HK-2 (cell line): ENCODE data around the gene PURB.
"Not testable (repeated sequence)": the region's sequence is repeated elsewhere in the genome, so short reads cannot be mapped to it uniquely, and the experiment has no call there.

Experiments used
- DNase-seq: peaks from one replicate; pipeline ENCODE4 v3.0.0-alpha.2; 2018; ENCODE audit not compliant: unreplicated experiment

Gene PURB

DNA sequence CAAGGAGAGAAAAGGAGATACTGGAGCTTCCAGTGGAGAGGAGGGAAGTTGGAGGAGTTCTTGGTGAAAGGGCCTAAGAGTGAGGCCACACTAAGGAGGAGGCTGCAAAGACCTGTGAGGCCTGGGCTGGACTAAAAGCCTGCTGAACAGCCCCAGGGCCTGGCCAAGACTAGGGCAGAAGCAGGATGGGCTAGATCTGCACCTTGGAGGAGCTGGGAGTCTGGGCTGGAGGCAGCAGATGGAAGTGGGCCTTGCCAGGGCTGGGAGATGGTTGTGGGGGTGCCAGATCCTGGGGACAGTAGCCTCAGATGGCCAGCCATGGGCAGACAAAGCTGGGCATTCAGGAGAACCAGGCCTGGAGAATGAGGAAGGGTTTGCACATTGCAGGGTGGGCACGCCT, 6.5 kb upstream of the PURB start:
- no peak for DNase-seq

DNA sequence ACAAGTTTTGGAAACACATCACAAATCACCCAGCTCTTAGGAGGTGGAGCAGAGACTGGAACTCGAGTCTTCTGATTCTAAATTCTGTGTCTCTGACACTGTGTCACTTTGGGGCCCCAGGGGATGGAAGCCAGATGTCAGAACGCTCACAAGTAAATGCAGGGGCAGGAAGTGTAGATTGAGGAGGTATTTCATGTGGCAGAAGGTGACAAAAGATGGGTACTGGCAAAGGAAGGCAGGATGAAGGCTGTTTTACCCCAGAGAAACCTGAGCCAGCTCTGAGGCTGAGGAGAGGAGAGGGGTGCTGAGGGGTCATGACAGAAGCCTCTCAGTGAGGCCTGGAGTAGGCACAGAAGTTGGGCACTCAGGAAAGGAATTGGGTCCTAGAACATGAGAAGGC, 6.0 kb upstream of the PURB start:
- no peak for DNase-seq

DNA sequence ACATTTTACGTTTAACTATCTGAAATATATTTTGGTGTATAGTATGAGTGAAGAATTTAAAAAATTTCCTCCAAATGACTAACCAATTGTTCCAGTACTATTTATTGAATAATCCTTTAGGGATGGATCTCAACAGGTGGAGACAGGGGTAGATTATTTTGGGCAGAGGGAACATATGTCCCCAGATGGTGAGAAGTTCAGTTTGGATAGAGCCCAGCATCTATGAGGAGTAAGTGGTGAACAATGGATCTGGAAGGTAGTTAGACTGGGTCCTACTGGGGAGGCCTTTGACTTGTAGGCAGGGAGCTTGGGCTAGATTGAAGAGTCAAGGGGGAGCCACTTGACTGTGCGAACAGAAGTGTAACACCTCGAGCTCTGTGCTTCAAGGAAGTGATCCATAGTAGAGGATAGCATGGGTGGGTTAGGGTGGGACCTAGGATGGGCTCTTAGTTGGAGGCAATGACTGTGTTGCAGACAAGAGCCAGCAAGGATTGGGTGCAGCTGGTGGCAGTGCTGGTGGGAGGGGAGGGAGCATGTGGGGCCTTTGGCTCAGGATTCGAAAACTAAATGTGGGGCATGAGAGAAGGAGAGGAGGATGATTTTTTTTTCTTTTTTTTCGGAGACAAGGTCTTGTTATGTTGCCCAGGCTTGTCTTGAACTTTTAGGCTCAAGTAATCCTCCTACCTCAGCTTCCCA, 3.9 kb upstream of the PURB start:
- DNase-seq: no peak

DNA sequence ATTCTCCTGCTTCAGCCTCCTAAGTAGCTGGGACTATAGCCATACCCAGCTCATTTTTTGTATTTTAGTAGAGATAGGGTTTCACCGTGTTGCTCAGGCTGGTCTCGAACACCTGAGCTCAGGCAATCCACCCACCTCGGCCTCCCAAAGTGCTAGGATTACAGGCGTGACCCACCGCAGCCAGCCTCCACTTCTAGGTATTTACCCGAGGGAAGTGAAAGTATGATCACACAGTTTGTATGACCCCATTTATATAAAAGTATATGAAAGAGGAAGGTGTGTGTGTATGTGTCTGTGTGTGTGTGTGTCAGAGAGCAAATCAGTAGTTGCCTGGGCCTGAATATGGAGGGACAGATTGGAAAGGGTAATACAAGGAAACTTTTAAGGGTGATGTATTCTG, 2.0 kb upstream of the PURB start:
- no peak for DNase-seq

DNA sequence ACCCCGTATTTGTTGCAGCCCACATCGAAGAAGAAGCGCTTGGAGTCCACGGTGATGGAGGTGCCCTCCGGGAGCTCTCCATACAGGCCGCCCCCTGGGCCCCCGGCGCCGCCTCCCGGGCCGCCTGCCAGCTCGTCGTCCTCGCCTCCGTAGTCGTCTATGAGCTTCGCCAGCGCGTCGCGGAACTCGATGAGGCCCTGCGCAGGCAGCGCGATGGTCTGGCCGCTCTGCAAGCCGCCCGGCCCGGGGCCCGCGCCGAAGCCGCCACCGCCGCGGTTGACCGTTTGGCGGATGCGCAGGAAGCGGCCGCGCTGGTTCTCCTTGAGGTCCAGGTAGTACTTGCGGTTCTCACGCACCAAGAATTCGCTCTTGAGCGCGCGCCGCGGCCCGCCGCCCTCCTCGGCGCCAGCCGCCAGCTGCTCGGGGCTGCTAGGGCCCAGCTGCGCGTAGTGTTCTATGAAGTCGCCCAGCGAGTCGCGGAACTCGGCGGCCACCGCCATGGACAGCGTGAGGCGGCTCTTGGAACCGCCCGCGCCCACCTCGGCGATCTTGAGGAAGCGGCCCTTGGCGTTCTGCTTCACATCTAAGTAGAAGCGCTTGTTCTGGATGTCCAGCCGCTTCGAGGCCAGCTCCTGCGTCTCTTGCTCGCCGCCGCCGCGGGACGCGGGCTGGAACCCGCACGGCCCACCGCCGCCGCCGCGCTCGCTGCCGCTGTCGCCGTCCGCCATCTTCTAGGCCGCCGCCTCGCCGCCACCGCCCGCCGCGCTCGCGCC, 523 bp downstream of the PURB start:
- peak; percentile 49 for DNase-seq

DNA sequence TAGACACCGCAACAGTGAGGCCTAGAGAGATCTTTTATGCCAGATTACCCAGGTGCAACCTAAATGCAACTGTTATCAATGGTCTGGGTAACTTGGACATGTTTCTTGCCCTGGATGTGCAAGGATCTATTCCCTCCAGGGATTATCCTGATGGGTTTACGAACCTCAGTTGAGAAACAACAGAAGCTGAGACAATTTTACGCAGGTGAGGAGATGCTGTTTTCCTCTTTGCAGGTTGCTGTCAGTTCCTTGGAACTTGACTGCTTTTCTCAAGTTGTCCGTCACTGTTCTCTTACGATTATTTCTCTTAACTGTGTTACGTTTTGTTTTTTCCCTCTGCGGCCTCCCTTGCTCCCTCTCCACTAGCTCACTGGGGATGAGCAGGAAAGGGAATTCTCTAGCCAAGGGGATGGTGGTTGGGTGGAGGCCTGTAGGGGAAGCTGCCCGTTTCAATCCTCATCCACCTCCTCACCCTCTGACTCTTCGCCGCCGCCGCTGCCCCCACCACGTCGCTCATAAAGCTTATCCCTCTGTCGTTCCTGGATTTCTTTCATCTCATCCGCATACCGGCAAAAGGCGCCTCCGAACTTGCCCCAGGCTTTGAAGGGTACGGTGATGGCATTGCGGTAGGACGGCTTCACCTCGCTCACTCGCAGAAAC, 1.2 kb downstream of the PURB start:
- DNase-seq: no peak

DNA sequence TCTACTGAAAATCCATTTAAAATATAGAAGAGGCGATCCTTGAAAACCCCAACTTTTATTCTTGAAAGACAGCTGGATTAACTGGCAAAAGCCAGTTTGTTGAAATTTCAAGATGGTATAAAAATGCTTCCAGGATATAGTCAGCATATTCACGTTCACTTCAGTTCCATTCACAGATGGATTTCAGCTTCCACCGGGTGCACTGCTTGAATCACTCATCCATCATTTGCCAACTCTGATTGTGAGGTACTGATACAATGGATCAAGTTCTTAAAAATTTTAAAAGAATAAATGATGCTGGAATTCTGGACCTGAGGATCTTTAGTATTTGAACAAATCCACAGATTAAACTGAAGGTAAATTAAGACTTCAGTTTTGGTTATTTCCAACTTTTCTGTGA, 2.4 kb downstream of the PURB start:
- DNase-seq: no peak

DNA sequence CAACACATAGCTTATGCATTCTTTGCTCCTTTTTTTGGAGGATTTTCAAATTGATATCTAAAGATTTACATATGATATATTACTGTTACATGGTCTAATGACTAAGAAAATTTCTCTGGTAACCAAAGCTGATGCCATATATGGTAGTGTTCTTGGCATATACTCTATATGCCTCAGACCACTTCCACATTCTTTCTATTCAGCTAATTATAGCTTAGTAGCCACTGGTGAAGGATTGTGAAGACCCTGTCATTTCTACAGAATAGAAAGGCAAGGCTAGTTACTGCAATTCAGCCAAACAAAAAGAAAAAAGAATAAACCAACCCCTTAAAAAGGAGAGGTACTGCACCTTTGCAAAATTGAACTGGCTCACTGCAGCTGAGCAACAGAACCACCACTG, 3.7 kb downstream of the PURB start:
- DNase-seq: no peak

DNA sequence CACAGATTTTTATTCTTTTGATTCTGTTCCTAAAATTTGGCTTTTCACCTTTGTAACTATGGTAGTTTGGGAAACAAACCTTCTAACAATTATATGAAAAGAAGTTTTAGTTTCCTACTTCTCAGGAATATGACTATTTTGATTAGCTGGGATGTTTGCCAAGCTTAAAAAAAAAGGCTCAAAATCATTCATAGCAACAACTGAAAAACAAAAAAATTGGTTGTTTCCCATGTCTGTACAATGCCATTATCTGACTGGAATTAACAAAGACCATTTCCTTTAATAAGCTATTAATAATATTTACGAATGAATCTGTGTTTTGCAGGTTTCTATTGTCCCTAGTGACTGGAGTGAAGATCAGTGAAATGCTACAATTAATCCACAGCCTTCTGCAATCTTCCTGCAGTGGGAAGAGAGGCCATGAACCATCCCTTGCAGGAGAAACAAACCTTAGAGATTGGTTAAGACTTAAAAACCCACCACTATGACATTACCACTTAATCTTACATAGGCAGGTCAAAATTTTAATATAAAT, 4.2 kb downstream of the PURB start:
- no peak for DNase-seq

DNA sequence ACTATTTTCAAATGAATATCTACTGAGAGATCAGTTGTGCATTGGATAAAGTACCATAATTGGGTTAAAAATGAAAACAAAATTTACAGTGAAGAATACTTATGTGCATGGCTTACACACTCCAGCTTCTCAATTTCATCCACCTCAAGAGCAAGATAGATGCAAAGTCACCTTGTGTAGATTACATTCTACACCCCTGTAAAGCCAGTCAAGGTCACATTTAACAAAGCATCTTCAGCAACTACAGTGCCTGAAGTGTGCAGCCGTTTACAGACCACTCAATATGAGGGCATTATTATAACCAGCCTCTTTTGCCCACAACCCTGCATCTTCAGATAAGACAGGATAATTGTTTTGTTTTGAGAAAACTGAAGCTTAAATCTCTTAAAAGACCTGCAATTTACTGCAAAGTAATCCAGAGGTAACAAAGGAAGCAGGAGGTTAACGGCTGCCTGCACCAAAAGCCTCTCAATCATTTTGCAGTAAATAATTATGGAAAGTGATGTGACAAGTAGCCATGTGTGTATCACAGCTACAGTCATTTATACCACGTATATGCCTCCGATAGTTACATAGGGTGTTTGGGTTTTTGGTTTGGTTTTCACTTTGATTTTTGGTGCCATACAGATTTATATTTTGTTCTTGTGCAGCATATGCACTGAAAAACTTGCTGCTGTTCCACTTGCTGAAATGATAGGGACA, 4.9 kb downstream of the PURB start:
- DNase-seq: no peak

DNA sequence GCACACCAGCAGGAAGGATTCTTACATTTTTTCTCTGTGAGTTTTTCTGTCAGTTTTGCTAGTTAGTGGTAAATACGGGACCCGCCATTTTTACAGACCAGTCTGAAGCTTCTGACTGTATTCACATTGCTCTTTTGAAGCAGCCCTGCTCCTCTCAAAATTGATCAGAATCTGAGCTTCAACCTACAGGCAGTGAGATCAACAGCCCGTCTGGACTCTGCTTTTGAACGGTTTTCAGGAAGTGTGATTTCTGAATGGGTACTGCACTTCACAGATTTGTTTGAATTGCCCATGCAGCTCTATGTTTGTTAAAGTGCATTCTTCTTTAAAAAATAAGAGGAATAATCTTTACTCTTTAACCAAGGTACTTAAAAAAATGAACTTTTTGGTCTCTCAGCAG, 8.9 kb downstream of the PURB start:
- DNase-seq: no peak

DNA sequence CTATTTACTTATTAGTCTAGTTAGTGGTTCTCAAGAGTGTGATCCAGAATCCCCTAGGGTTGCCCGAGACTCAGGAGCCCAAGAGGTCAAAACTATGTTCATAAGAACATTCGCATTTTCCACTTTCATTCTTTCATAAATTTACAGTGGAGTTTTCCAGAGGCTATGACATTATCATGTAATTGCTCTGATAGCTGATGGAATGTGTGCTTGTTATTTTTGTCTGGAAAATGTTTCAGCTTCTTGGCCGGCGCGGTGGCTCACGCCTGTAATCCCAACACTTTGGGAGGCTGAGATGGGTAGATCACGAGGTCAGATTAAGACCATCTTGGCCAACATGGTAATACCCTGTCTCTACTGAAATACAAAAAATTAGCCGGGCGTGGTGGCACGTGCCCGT, 10.1 kb downstream of the PURB start:
- no peak for DNase-seq

DNA sequence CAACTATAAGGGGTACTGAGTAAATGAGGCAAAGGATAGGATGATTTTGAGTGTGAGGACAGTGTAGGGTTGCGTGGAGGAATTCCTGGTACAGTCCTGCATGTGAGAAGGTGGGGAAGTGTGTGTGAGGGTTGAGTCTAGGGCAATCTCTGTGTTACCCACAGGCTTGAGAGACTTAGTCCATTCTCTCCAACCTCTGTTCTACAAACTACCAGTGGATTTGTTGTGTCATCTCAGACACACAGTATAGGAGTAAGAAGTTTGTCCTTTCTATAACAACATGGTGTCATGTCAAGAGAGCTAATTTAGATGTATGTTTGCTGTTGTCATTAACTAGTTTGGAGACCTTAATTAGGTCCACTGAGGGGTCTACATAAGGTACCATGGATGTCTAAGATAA, 12.5 kb downstream of the PURB start:
- DNase-seq: no peak

DNA sequence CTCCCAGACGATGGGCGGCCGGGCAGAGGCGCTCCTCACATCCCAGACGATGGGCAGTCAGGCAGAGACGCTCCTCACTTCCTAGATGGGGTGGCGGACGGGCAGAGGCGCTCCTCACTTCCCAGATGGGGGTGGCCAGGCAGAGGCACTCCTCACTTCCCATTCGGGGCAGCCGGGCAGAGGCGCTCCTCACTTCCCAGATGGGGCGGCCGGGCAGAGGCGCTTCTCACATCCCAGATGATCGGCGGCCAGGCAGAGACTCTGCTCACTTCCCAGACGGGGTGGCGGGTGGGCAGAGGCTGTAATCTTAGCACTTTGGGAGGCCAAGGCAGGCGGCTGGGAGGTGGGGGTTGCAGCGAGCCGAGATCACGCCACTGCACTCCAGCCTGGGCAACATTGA, 13.4 kb downstream of the PURB start:
- not testable (repeated sequence) for DNase-seq

DNA sequence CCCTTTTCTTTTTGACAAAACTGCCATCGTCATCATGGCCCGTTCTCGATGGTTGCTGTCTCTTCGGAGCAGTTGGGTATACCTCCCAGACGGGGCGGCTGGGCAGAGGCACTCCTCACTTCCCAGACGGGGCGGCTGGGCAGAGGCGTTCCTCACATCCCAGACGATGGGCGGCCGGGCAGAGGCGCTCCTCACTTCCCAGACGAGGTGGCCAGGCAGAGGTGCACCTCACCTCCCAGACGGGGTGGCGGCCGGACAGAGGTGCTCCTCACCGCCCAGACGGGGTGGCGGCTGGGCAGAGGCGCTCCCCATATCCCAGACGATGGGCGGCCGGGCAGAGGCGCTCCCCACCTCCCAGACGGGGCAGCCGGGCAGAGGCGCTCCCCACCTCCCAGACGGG, 14.6 kb downstream of the PURB start:
- DNase-seq: not testable (repeated sequence)

DNA sequence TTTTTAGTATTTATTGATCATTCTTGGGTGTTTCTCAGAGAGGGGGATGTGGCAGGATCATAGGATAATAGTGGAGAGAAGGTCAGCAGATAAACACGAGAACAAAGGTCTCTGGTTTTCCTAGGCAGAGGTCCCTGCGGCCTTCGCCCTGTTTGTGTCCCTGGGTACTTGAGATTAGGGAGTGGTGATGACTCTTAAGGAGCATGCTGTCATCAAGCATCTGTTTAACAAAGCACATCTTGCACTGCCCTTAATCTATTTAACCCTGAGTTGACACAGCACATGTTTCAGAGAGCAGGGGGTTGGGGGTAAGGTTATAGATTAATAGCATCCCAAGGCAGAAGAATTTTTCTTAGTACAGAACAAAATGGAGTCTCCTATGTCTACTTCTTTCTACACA, 15.0 kb downstream of the PURB start:
- not testable (repeated sequence) for DNase-seq

DNA sequence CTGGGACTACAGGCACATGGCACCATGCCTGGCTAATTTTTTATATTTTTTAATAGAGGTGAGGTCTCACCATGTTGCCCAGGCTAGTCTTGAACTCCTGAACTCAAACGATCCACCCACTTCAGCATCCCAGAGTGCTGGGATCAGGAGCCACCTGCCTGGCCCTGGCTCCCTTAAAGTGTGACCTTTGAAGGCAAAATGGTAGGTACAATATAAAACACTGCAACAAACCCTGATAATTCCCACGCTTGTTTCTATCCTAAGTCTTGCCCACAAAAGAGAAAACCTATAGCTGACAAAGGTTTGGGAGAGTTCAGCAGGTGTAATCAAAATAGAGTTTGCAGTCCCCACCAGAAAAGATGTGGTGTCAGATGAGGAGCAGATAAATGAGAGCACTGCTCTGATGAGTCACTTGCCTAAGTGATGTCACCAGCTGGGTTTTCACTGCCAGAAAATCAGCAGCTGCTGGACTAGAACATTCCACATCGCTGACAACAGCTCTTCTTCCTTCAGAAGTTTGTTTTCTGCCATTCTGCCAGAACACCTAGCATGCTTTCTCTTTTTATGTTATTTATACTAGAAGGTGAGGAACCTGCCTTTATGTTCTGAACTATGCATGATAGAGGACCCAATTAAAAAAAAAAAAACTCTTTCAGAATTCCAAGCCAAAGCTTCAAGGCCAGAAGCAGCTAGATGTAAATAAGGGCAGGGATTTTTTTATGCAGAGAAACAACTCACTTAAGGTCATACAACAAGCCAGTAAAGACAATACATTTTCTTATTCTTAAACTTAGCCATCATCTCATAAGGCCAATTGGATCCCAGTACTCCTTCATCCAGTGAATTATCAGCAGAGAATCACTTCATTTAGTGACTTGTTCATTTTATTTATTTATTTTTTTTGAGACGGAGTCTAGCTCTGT, 18.0 kb downstream of the PURB start:
- peak; percentile 18 for DNase-seq

DNA sequence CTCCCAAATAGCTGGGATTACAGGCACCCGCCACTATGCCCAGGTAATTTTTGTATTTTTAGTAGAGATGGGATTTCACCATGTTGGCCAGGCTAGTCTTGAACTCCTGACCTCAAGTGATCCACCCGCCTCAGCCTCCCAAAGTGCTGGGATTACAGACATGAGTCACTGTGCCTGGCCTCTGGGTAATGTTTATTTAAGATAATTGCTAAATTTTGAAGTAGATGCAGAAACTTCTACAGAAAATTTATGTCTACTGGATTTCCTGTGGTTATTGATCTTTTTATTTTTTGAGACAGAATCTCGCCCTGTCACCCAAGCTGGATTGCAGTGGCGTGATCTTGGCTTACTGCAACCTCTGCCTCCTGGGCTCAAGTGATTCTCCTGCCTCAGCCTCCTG, 23.4 kb downstream of the PURB start:
- DNase-seq: not testable (repeated sequence)

DNA sequence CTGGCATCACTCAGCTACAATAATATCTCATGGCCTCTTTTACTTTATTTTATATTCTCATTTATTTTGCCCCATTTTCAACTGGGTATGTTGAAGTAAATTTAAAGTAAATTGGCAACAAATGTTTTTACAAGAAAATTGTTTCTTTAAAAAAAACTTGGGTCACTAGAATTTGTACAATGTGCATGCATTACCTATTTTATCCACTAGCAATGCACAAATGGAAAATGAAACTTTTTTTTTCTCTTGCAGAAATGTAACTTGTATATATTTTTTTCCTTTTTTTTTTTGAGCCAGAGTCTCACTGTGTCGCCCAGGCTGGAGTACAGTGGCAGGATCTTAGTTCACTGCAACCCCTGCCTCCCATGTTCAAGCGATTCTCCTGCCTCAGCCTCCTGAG, 27.2 kb downstream of the PURB start:
- no peak for DNase-seq

DNA sequence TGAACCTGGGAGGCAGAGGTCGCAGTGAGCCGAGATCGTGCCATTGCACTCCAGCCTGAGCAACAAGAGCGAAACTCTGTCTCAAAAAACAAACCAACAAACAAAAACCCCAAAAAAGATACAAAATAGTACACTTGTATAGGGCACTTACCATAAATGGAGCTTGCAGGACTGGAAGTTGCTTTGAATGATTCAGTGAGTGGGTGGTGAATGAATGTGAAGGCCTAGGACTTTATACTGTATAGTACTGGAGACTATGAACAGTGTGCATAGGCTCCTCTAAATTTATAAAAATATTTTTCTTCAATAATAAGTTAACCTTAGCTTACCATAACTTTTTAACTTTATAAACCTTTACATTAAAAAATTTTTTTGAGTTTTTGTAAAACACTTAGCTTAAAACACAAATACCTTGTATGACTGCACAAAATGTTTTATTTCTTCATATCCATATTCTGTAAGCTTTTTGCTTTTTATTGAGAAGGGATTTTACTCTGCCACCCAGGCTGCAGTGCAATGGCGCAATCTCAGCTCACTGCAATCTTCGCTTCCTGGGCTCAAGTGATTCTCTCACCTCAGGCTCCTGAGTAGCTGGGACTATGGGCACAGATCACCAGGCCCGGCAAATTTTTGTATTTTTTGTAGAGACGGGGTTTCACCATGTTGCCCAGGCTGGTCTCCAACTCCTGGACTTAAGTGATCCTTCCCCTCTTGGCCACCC, 30.5 kb downstream of the PURB start:
- no peak for DNase-seq
